Natural killer cell treated with Interleukin-12 subunit alpha and Interleukin-12 subunit beta and Interleukin-15 and Interleukin-18, amount 100 ng/mL, for 72 hours (primary cell): Measurements from ENCODE around the gene SMIM7. TPM values are rescaled to one million over a fixed set of nuclear protein-coding genes. Genes with fewer than 3 reads are reported as not detected.

Experiments used
- ATAC-seq, 2 donors: fragments of 150-1000 bp; cut with Tn5 transposase in 1 of 2; sonication (Bioruptor Pico), chemical (Tn5 transposase) in 1 of 2; 2 replicates each; pipeline ENCODE4 v1.10.0; 2021
- DNase-seq: peaks from one replicate; pipeline ENCODE4 v3.0.0; 2022; ENCODE audit warnings: low spot score
- H3K27ac Mint-ChIP-seq, 2 donors: 1 replicate in 1 of 2; 2 replicates in 1 of 2; pipeline ENCODE4 v1.8.0; 2022; ENCODE audit warnings: mixed read lengths in 2 of 2, mild to moderate bottlenecking in 1 of 2, moderate library complexity in 1 of 2
- H3K27me3 Mint-ChIP-seq, 2 donors: 1 replicate in 1 of 2; 2 replicates in 1 of 2; pipeline ENCODE4 v1.8.0; 2022; ENCODE audit warnings: mixed read lengths in 2 of 2
- H3K36me3 Mint-ChIP-seq: one replicate; pipeline ENCODE4 v1.8.0; 2022; ENCODE audit warnings: mixed read lengths
- H3K4me1 Mint-ChIP-seq, 2 donors: 1 replicate in 1 of 2; 2 replicates in 1 of 2; pipeline ENCODE4 v1.8.0; 2022; ENCODE audit warnings: low read depth in 2 of 2, mixed read lengths in 2 of 2, mild to moderate bottlenecking in 1 of 2
- H3K4me3 Mint-ChIP-seq: one replicate; pipeline ENCODE4 v1.8.0; 2022; ENCODE audit warnings: mixed read lengths
- H3K9me3 Mint-ChIP-seq: 2 replicates; pipeline ENCODE4 v1.8.0; 2022; ENCODE audit warnings: mixed read lengths
- total RNA-seq, 2 donors: library from RNA; stranded (reverse); gene quantifications; one replicate each; pipeline ENCODE4 v1.2.3, GENCODE V29; 2022

Gene SMIM7
- total RNA-seq, 2 donors from 2014 or later: 53.8 to 75.5 TPM

DNA sequence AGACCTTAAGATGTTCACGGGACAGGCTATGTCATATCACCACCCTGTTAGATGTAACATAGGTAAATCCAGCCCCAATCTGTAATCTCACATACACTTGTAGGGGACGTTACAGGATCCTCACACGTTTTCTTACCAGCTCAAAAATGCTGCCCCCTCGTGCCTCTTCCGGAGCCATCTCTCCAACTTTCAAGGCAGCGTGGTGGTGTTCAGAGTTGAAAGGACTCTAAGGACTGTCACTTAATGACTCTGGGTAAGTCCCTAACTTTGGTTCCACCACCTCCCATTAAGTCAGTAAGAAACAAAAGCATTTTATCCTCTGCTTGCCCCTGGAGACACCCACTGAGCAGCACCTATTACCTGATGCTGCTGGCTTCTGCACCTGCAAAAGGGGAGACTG lies 36.4 kb downstream of the SMIM7 start:
- ATAC-seq (no peak), DNase-seq (no peak)
- no peak overlapping the region for H3K4me3 Mint-ChIP-seq

DNA sequence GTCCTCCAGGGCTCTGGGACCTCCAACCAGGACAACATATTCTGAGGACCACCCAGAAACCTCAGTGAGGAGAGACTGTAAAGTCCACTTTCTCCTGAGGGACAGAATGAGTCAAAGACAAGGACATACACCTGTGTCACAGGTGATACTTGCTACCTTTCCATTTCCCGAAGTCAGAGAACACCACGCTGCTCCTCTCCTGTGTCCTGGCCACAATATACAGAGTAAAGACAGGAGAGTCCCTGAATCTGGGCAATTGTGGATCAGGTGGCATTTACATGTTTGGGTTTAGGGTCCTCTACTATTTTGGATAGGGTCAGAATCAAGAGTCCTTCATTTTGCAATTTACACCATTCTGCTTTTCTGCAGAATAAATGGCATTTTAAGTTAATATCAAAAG lies 36.9 kb downstream of the SMIM7 start:
- DNase-seq (no peak), ATAC-seq (no peak)
- Mint-ChIP-seq H3K4me1 (peaks cover 54 to 61% of the 10 kb centered on the region in 2 donors), H3K36me3 (no peaks in the 10 kb centered on the region), H3K27ac (no peak overlapping the region), H3K9me3 (no peaks in the 10 kb centered on the region), H3K27me3 (no peaks in the 10 kb centered on the region), H3K4me3 (no peak overlapping the region)

More for the DNA sequence above, 36.4 kb downstream of the SMIM7 start:
- Mint-ChIP-seq H3K4me1 (peaks cover 54 to 59% of the 10 kb centered on the region in 2 donors), H3K27me3 (no peaks in the 10 kb centered on the region), H3K27ac (peak overlapping the region in 1 of 2 donors; percentile 16), H3K36me3 (no peaks in the 10 kb centered on the region), H3K9me3 (no peaks in the 10 kb centered on the region)

DNA sequence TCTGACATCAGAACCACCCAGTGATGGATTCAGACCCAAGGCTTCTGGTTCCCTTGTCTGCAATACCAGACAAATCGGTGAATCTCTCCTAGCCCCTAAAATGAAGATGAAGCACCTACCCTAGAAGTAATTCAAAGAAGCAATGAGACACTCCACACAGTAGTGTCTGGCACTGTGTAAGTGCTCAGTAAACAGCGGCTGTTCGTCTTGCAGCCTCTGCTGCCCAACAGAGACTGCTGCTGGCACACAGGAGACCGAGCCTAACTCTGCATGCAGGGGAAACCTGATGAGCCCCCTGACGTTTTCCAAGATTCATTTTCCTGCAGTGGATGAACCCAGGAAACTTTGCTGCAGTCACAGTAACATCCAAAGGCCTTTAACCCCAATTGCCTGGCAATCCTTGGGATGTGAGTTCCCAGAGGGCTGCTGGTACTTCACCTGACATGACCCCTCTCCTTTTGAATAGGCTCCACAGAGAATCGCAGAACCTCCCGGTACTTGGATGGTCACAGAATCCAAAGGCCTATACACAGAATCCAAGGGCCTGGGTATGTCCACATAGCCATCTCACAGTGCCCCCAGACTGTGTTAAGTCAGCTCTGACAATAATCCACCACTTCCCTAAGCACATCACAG lies 38.7 kb downstream of the SMIM7 start:
- ATAC-seq: no peak
- H3K27ac Mint-ChIP-seq: peak overlapping the region in 1 of 2 donors; percentile 54

DNA sequence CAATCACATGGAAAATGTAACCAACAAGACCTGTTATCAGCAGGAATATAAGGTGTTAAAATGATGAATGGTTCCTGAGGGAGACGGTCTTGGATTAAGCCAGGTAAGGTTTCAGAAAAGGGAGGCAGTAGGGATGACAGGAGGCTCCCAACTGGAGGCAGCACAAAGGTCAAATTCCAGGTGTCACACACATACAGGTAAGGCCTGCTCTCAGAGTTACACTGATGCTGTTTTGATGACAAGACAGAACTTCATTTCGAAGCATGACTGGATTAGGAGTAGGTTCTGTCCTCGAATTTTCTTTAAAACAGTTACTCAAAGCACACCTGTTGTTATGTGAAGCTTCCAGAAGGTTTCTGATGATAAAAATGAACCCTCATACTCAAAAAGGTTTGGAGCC lies 39.4 kb downstream of the SMIM7 start:
- no peaks in the 10 kb centered on the region for H3K36me3 Mint-ChIP-seq
- H3K4me1 Mint-ChIP-seq: peaks cover 52 to 67% of the 10 kb centered on the region in 2 donors
- no peaks in the 10 kb centered on the region for H3K9me3 Mint-ChIP-seq
- ATAC-seq (no peak), DNase-seq (no peak)
- no peak overlapping the region for H3K27ac Mint-ChIP-seq
- H3K27me3 Mint-ChIP-seq: no peaks in the 10 kb centered on the region
- no peak overlapping the region for H3K4me3 Mint-ChIP-seq

More for the DNA sequence above, 38.7 kb downstream of the SMIM7 start:
- Mint-ChIP-seq H3K4me3 (no peak overlapping the region), H3K4me1 (peaks cover 56 to 67% of the 10 kb centered on the region in 2 donors), H3K36me3 (no peaks in the 10 kb centered on the region), H3K9me3 (no peaks in the 10 kb centered on the region), H3K27me3 (no peaks in the 10 kb centered on the region)
- no peak for DNase-seq

DNA sequence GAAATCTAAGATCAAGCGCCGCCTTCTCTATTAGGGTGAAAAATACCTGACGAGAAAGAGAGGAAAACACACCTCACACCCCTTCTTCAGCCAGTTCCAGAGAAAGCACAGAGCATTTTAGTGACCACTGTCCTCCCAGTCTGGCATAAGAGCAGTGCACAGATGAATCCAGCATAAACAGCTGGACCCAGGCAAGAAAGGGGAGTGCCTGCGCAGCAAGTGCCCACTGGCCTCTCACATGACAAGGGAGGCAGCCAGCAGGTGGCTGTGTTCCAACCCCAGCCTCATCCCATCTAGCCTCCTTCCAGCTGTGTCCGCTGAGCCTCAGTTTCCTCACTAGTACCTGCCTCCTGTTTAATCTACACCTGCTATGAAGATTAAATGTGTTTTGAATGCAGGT lies 39.9 kb downstream of the SMIM7 start:
- H3K27me3 Mint-ChIP-seq: no peaks in the 10 kb centered on the region
- H3K36me3 Mint-ChIP-seq: no peaks in the 10 kb centered on the region
- peaks cover 50 to 65% of the 10 kb centered on the region in 2 donors for H3K4me1 Mint-ChIP-seq
- ATAC-seq (no peak), DNase-seq (no peak)
- H3K4me3 Mint-ChIP-seq: no peak overlapping the region
- H3K27ac Mint-ChIP-seq: peak overlapping the region in 1 of 2 donors; percentile 70
- no peaks in the 10 kb centered on the region for H3K9me3 Mint-ChIP-seq

DNA sequence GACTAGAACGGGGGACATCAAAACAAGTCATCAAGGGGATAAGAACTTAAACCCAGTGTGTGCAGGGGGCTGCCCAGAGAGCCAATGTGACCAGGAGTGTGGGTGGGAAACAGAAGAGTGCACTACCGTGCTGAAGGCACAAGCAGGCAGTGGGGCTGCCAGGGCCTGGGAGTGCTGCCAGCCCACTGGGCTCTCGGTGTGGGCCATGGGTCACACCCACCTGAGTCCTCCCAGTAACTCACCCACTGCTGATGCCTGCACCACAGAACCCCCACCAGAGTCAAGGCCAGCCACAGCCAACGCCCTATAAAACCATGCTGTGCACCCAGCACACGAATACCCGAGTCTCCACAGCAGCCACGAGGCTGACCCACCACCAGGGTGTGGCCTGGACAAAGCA lies 40.5 kb downstream of the SMIM7 start:
- no peak for DNase-seq
- peak in 1 of 2 donors; percentile 45 for ATAC-seq
- Mint-ChIP-seq H3K36me3 (no peaks in the 10 kb centered on the region), H3K27ac (peak overlapping the region in 1 of 2 donors; percentile 70), H3K9me3 (no peaks in the 10 kb centered on the region), H3K4me1 (peaks cover 52 to 65% of the 10 kb centered on the region in 2 donors), H3K27me3 (no peaks in the 10 kb centered on the region), H3K4me3 (peak overlapping the region; percentile 30)

DNA sequence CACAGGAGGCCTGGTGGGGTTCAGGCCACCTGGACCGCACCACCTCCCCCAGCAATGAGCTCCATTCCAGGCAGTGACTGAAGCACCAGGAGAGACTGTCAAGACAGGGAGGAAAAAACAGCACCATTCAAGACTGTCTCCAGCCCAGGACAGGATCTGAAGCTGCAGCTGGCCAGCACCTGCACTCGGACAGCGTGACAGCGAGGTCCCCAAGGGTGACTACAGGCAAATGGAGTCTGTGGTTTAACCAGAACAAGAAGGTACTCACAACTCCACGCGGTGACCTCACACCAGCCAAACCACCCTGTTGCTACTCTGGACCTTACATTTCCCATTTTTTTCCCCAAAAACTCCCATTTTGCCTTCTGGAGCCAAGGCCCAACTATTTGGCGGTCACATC lies 41.7 kb downstream of the SMIM7 start:
- Mint-ChIP-seq H3K36me3 (no peaks in the 10 kb centered on the region), H3K4me1 (peaks cover 54 to 67% of the 10 kb centered on the region in 2 donors), H3K27ac (peak overlapping the region in 1 of 2 donors; percentile 70), H3K4me3 (no peak overlapping the region), H3K9me3 (no peaks in the 10 kb centered on the region), H3K27me3 (no peaks in the 10 kb centered on the region)
- no peak for DNase-seq
- ATAC-seq: no peak

DNA sequence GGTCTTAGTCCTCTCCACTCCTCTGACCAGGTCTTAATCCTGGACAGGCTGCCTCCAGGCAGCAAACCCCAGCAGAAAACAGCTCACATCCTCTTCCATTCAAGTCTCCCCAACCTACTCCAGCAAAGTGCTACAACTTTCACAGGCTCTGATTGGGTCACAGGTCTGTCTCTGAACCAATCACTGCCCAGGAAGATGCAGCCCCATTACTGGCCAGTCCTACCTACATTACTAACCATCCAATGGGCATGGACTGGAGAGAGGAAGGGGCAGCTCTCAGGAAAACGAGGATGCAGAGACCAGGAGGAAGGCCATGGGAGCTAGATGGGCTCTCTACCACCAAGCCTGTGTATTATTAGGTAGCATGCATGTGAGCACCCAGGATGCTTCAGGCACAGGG lies 44.1 kb downstream of the SMIM7 start:
- H3K36me3 Mint-ChIP-seq: no peaks in the 10 kb centered on the region
- DNase-seq (no peak), ATAC-seq (peak in 1 of 2 donors; percentile 13)
- H3K9me3 Mint-ChIP-seq: no peaks in the 10 kb centered on the region
- no peak overlapping the region for H3K4me3 Mint-ChIP-seq
- peaks cover 48 to 65% of the 10 kb centered on the region in 2 donors for H3K4me1 Mint-ChIP-seq
- H3K27ac Mint-ChIP-seq: peak overlapping the region in 1 of 2 donors; percentile 65
- H3K27me3 Mint-ChIP-seq: no peaks in the 10 kb centered on the region

DNA sequence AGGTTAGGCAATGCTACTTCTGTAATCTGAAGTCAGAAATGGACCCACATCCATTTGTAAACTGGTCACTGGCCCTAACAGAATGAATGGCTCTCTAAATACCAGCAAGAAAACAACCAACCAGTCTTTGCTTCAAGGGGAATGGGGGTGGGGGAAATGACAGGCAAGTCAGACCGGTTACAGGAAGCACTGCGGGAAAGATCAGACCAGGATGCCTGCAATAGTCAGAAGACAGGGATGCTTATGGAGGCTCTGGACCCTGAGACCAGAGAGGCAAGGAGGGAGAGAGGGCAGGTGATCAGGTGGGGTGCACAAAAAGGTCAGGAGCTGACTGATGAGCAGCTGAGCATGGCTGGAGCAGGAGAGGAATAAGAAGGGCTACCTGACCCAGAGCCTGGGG lies 45.0 kb downstream of the SMIM7 start:
- H3K4me3 Mint-ChIP-seq: peak overlapping the region; percentile 56
- no peak for ATAC-seq
- H3K4me1 Mint-ChIP-seq: peaks cover 45 to 63% of the 10 kb centered on the region in 2 donors
- no peaks in the 10 kb centered on the region for H3K36me3 Mint-ChIP-seq
- H3K27ac Mint-ChIP-seq: peak overlapping the region; percentile 7 to 46
- H3K27me3 Mint-ChIP-seq: no peaks in the 10 kb centered on the region
- DNase-seq: no peak
- H3K9me3 Mint-ChIP-seq: no peaks in the 10 kb centered on the region

DNA sequence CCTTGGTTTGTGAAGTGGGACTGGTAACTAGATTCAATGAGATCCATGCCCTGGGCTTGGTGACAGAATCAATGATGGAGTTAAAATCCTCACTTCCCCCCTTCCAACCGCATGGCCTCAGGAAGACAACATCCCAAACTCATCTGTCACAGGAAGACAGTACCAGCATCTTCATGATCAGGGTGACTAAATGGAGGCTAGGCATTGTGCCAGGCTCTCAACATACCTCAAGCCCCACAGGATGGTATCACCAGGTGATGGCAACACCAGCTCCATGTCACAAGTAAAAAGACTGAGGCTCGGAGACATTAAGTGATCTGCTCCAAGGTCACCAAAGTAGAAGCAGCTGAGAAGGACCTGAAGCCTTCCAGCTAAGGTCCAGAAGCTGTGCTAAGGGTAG lies 46.1 kb downstream of the SMIM7 start:
- H3K27me3 Mint-ChIP-seq: no peaks in the 10 kb centered on the region
- H3K4me3 Mint-ChIP-seq: no peak overlapping the region
- DNase-seq: no peak
- H3K27ac Mint-ChIP-seq: no peak overlapping the region
- ATAC-seq: no peak
- H3K36me3 Mint-ChIP-seq: no peaks in the 10 kb centered on the region
- H3K9me3 Mint-ChIP-seq: no peaks in the 10 kb centered on the region
- peaks cover 36 to 52% of the 10 kb centered on the region in 2 donors for H3K4me1 Mint-ChIP-seq

DNA sequence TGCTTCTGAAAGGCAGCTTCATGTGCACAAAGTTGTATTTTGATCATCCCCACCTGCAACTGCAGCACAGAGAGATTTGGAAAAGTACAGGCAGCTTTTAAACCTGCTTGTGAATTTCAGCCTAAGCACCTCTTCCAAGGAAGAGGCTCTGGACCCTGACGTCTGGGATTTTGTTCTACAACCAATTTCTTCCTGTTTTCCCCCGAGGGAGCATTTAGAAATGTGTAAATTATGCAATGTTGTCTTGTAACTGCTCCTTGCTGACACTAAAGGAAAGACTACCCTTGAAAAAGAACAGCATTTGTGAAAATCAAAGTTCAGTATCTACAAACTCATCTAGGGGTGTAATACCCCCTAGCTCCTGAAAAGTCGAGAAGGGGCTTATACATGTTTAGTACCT lies 47.3 kb downstream of the SMIM7 start:
- H3K4me1 Mint-ChIP-seq: peaks cover 47 to 49% of the 10 kb centered on the region in 2 donors
- no peaks in the 10 kb centered on the region for H3K9me3 Mint-ChIP-seq
- DNase-seq (no peak), ATAC-seq (no peak)
- no peak overlapping the region for H3K27ac Mint-ChIP-seq
- H3K36me3 Mint-ChIP-seq: no peaks in the 10 kb centered on the region
- H3K4me3 Mint-ChIP-seq: no peak overlapping the region
- H3K27me3 Mint-ChIP-seq: no peaks in the 10 kb centered on the region

DNA sequence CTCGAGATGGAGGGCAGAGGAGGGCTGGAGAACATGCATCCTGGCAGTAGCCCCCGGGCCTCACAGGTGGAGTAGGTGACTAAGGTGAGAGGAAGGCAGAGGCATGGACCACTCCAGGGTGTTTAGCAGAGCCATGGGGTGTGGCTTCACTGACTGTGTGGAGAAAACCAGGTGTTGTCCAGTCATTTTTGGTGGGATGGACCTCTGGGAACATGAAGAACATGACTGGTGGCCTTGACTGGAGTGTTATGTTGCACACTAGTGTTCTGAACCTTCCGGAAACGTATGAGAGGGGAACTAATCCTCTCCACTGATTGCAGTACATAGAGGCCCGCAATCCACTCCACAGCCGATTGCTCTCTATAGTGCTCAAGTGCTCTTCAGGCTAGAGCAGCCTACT lies 48.8 kb downstream of the SMIM7 start:
- Mint-ChIP-seq H3K36me3 (no peaks in the 10 kb centered on the region), H3K4me1 (peaks cover 33 to 36% of the 10 kb centered on the region in 2 donors), H3K4me3 (no peak overlapping the region), H3K27ac (no peak overlapping the region), H3K9me3 (no peaks in the 10 kb centered on the region), H3K27me3 (no peaks in the 10 kb centered on the region)
- ATAC-seq: no peak
- no peak for DNase-seq

DNA sequence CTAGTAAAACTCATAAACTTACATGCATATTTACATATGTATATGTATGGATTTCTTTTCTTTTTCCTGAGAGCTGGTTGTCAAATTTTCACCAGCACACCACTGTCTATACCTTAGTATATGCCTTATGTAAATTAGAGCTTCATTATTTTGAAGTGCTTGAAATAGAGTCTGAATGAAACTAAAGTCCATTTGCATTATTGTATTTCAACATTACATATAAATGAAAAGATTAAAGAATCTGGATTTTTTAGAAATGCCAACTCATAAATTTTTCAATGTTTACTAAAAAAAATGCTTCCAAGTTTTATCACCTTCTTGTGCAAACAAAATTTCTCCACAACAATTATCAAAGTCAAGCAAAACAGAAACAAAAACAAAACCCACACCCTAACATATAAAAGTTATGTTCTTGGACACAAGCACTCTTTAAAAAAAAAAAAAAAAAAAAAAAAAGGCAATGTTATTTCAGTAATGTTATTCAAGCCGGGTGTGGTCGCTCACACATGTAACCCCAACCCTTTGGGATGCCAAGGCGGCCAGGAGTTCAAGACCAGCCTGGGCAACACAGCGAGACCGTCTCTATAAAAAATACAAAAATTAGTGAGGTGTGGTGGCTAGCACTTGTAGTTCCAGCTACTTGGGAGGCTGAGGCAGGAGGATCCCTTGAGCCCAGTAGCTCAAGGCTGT lies 50.3 kb downstream of the SMIM7 start:
- no peak for ATAC-seq

DNA sequence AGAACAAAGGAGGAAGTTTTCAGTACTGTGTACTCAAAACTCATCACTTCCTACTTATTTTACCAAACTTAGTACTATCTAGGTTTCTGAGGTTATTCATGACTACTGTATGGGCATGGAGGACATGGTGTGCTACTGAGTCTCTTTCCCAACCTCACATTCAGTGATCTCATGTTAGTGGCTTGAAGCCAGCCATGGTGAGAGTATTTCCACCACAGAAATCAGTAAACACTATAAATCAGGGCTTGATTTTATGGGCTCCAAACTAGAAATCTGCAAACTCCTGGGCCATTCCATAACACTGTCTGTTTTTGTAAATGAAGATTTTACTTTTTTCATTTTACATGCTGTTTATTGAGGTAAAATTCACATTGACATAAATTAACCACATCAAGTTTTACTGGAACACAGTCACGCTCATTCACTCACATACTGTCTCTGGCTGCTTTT lies 51.6 kb downstream of the SMIM7 start:
- H3K4me1 Mint-ChIP-seq: peaks cover 36 to 37% of the 10 kb centered on the region in 2 donors
- no peaks in the 10 kb centered on the region for H3K36me3 Mint-ChIP-seq
- DNase-seq (no peak), ATAC-seq (peak in 1 of 2 donors; percentile 72)
- peak overlapping the region; percentile 45 to 65 for H3K27ac Mint-ChIP-seq
- H3K9me3 Mint-ChIP-seq: no peaks in the 10 kb centered on the region
- no peaks in the 10 kb centered on the region for H3K27me3 Mint-ChIP-seq
- H3K4me3 Mint-ChIP-seq: no peak overlapping the region

More for the DNA sequence above, 50.3 kb downstream of the SMIM7 start:
- Mint-ChIP-seq H3K4me3 (no peak overlapping the region), H3K27ac (no peak overlapping the region), H3K27me3 (no peaks in the 10 kb centered on the region), H3K9me3 (no peaks in the 10 kb centered on the region), H3K4me1 (peaks cover 36 to 37% of the 10 kb centered on the region in 2 donors), H3K36me3 (no peaks in the 10 kb centered on the region)
- DNase-seq: no peak
